HG03442 (cell line): ENCODE measurements around the gene ARHGEF18.

Source experiments
- ATAC-seq: cut with Tn5 transposase; IDR thresholded peaks from one replicate; pipeline ENCODE4 v1.9.1; 2021; ENCODE audit warnings: mild to moderate bottlenecking, moderate library complexity; ENCODE audit not compliant: unreplicated experiment

ARHGEF18 gene

DNA sequence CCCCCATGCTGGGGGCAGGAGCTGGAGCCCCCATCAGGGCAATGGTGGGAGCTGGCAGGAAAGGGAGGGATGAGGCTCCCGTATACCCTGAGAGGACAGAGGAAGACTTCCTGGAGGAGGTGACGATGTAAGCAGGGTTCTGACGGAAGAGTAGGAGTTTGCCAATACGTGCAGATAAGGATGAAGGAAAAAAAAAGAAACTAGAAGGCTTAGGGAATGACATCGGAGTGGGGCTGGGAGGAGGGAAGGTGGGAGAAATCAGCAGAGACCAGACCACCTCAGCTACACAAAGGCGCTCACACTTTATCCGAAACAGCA lies 32.3 kb downstream of the ARHGEF18 start:
- no peak for ATAC-seq

DNA sequence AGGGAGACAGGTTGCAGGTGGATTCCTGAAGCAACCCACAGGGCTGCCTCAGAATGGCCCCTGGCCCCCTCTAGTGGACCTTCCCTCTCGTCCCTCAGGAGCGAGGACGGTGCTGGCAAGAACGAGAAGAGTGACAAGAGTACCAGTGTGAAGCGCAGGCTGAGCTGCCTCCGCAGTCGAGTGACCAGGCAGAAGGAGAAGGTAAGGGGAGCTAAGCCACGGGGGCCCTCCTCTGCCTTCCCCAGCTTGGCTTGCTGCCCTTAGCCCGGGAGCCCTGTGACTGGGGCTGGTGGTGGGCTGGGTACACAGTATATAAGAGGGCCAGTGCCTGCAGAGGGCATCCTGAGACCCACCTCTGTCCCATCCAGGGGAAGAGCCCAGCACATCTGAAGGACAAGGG lies 34.0 kb downstream of the ARHGEF18 start:
- ATAC-seq = no peak

GRCh38 chr19:7383284-7383683 lies 34.5 kb downstream of the ARHGEF18 start:
- ATAC-seq = no peak

GRCh38 chr19:7385062-7385461 lies 36.3 kb downstream of the ARHGEF18 start:
- no peak for ATAC-seq

GRCh38 chr19:7386308-7386707 lies 37.6 kb downstream of the ARHGEF18 start:
- no peak for ATAC-seq

- ATAC-seq = no peak
Measured at GRCh38 chr19:7386769-7387168, 38.0 kb downstream of the ARHGEF18 start.

GRCh38 chr19:7391218-7391670 lies 42.5 kb downstream of the ARHGEF18 start:
- ATAC-seq = no peak

DNA sequence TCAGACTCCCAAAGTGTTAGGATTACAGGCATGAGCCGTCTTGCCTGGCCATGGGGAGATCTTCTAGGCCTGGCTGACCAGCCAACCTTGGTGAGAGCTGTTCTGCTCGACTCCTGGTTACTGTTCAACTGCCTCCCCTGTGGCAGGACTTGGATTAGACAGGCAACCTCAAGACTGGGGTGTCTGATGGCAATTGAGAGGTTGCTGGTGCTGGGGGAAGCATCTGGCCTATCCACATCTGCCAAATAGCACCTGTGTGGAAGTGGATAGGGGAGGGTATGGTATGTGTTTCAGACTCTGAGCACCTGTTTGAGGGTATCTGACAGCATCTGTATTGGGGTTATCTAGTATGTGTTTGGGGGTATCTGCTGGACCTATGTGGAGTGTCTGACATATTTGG lies 44.7 kb downstream of the ARHGEF18 start:
- ATAC-seq = no peak

DNA sequence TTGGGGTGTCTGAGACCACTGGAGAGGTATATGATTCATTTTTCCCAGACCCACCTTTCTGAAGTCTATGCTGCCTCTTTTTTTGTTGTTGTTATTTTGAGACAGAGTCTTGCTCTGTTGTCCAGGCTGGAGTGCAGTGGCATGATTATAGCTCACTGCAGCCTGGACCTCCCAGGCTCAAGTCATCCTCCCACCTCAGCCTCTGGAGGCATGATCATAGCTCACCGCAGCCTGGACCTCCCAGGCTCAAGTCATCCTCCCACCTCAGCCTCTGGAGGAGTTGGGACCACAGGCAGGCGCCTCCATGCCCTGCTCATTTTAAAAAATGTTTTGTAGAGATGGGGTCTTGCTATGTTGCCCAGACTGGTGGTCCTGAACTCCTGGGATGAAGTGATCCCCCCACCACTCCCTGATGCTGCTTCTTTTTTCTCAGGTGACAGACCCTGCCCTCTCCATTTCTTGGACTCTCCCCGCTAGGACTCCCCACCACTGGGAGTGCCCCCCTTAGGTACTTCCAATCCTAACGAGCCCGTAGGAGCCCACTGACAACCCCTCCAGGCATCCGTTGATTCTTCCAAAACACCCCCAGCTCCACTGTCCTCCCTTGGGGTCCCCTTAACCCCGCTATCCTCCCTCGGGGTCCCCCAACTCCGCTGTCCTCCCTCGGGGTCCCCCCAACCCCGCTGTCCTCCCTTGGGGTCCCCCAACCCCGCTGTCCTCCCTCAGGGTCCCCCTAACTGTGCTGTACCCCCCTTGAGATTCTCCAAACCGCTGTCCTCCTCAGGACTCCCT lies 45.4 kb downstream of the ARHGEF18 start:
- ATAC-seq = no peak

- ATAC-seq = peak; percentile 64
Measured at GRCh38 chr19:7394731-7395359, 46.1 kb downstream of the ARHGEF18 start.

- ATAC-seq = peak; percentile 25
Measured at GRCh38 chr19:7395360-7396066, 46.8 kb downstream of the ARHGEF18 start.

DNA sequence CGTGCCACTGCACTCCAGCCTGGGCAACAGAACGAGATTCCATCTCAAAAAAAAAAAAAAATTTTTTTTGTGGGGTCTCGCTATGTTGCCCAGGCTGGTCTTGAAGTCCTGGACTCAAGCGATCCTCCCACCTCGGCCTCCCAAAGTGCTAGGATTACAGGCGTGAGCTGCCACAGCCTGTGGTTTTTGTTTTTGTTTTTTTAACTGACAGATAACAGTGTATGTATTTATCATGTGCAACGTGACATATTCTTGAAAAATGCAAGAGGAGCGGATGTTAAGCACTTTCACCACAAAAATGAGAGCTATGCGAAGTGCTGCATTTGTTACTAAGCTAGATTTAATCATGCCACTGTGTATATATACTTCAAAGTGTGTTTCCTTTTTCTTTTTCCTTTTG lies 49.0 kb downstream of the ARHGEF18 start:
- ATAC-seq = no peak
